Spleen (tissue), 7 donors: ENCODE data around the gene CDC14B.

Experiments
- POLR2A ChIP-seq, 3 donors: fragments of 450-650 bp; IDR thresholded peaks; one replicate each; pipeline ENCODE4 v1.5.1; 2017; ENCODE audit warnings: antibody characterized with exemption in 3 of 3, mild to moderate bottlenecking in 1 of 3
- TF ChIP-seq, protein P1 (sequence below), 11 experiments: fragments of 200-600 bp in 7 of 11; fragments of 450-650 bp in 4 of 11; sonication (generic) in 4 of 11; IDR thresholded peaks in 8 of 11; conservative IDR thresholded peaks in 3 of 11; 1 replicate in 7 of 11; 2 replicates in 4 of 11; pipeline versions ENCODE4 v1.4.0 to v1.8.0; 2016 to 2021; ENCODE audit warnings: antibody characterized with exemption in 11 of 11, inconsistent platforms in 4 of 11, mild to moderate bottlenecking in 1 of 11
- donor health status: DM: no; HTN: no; CAD: no; lungs with moderate emphysema.
- donor health status: DM: no; HTN: no; CAD: no.
- donor health status: DM: no; HTN: no; CAD: no.

DNA sequence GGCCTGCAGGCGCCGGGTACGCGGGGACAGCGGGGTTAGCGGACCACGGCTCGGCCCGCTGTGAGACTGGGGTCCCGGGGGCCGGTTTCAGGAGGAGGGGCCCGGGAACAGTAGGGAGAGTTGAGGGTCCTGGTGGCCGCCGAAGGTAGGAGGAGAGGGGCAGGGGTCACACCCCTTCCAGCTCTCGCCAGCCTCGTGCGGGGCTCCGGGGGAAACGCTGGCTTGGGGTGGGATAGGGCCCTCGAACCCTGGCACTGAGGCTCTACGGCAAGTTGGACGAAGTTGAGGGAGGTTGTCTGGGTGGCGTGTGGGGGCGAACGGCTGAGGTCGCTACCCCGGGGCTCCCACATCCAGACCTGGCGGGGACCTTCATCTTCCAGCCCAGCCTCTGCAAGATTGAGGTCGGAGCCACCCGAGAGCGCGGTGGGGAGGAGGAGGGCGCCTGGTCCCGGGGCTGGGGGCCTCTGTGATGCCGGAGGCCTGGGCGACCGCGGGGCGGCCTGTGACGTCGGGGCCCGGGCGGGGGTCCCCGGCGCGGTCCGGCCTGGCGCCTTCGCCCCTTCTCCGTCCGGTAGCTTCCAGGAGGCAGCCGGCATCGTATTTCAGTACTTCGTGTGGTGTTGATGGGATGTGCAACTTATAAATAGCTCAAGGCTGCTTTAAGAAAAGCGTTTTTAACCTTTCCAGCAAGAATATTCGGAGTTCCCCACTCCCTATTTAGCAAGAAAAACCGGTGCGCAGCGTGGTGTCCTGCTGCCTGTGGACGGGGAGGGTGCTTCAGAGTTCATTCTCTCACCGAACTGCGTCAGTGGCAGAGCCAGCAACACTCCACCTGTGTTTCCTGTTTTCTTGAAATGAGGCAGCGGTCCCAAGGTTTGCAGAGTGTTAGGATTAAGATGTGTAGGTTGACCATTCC, 168.8 kb downstream of the CDC14B start:
- TF ChIP-seq, protein P1, sequence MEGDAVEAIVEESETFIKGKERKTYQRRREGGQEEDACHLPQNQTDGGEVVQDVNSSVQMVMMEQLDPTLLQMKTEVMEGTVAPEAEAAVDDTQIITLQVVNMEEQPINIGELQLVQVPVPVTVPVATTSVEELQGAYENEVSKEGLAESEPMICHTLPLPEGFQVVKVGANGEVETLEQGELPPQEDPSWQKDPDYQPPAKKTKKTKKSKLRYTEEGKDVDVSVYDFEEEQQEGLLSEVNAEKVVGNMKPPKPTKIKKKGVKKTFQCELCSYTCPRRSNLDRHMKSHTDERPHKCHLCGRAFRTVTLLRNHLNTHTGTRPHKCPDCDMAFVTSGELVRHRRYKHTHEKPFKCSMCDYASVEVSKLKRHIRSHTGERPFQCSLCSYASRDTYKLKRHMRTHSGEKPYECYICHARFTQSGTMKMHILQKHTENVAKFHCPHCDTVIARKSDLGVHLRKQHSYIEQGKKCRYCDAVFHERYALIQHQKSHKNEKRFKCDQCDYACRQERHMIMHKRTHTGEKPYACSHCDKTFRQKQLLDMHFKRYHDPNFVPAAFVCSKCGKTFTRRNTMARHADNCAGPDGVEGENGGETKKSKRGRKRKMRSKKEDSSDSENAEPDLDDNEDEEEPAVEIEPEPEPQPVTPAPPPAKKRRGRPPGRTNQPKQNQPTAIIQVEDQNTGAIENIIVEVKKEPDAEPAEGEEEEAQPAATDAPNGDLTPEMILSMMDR (IDR thresholded peaks at IDR 0.05 in 8 of 11, conservative IDR thresholded peaks at IDR 0.05 in 3 of 11) = no peak
- no peak for TF ChIP-seq POLR2A (IDR thresholded peaks at IDR 0.05)
